Coronary artery (tissue), 2 donors: ENCODE data around the gene NFATC2.

ENCODE experiments used
- DNase-seq: peaks from one replicate; pipeline ENCODE4 v3.0.0-alpha.2; 2017; ENCODE audit warnings: low spot score
- H3K27ac ChIP-seq, 2 donors: fragments of 200-600 bp; sonication (generic); one replicate each; pipeline ENCODE4 v1.5.1; 2016 to 2019
- H3K4me3 ChIP-seq: fragments of 200-600 bp; sonication (generic); 2 replicates; pipeline ENCODE4 v1.5.1; 2016; ENCODE audit warnings: mild to moderate bottlenecking, moderate library complexity
- TF ChIP-seq, protein P1 (sequence below): fragments of 200-600 bp; sonication (generic); IDR thresholded peaks from one replicate; pipeline ENCODE4 v1.5.1; 2019; ENCODE audit warnings: antibody characterized with exemption

The NFATC2 gene

DNA sequence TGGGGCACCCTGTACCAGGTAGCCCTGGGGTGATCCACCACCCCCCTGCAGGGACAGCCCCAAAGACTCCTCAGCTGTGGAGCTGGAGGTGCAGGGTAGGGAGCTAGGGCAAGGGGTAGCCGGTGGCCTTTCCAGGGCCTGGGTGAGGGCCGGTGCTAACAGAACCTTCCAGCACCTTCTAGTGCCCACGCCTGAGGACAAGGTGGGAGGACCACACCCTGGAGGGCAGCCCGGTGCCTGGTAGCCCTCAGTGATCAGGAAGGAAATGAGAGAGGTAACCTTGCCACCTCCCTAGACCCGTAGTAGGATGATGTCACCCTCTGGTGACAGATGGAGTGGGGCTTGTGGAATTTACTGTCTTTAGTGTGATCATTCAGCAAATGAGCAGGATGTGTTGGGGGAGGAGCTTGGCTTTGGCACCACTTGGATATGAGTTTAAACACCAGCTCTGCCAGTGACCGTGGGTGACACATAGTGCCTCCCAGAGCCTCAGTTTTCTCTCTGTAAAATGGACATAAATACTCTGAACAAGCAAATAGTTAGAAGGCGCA, 187.7 kb downstream of the NFATC2 start:
- DNase-seq, result no peak
- H3K4me3 ChIP-seq, result no peak overlapping the region
- TF ChIP-seq, protein P1, sequence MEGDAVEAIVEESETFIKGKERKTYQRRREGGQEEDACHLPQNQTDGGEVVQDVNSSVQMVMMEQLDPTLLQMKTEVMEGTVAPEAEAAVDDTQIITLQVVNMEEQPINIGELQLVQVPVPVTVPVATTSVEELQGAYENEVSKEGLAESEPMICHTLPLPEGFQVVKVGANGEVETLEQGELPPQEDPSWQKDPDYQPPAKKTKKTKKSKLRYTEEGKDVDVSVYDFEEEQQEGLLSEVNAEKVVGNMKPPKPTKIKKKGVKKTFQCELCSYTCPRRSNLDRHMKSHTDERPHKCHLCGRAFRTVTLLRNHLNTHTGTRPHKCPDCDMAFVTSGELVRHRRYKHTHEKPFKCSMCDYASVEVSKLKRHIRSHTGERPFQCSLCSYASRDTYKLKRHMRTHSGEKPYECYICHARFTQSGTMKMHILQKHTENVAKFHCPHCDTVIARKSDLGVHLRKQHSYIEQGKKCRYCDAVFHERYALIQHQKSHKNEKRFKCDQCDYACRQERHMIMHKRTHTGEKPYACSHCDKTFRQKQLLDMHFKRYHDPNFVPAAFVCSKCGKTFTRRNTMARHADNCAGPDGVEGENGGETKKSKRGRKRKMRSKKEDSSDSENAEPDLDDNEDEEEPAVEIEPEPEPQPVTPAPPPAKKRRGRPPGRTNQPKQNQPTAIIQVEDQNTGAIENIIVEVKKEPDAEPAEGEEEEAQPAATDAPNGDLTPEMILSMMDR, result no peak
- peak overlapping the region; percentile 20 to 62 for H3K27ac ChIP-seq

DNA sequence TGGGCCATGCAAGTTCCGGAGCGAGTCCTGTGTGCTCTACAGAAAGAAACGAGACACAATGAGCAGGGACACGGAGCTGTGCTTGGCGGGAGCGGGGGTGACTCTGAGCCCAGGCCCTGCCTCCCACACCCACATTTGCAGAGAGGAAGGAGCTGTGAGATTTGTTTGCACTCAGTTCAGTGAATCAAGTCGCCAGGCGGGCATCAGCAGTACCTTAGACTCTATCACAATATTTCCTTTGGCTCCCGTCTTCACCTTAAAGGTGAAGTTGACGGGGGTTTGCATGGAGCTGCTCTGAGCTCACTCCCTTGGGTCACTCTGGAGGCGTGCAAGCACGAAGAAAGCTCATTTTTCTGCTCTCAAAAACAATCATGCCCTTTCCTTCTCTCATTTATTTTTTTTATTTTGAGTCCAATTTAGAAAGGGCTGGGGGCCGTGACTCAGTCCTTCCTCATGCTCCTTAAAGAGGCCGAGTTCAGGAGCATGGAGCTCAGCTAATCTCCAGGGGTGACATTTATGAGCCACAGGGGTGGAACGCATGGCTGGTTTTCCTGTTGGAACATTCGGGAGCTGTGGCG, 188.2 kb downstream of the NFATC2 start:
- DNase-seq, result no peak
- peak overlapping the region in 1 of 2 donors; percentile 62 for H3K27ac ChIP-seq
- TF ChIP-seq, protein P1, result no peak
- no peak overlapping the region for H3K4me3 ChIP-seq

DNA sequence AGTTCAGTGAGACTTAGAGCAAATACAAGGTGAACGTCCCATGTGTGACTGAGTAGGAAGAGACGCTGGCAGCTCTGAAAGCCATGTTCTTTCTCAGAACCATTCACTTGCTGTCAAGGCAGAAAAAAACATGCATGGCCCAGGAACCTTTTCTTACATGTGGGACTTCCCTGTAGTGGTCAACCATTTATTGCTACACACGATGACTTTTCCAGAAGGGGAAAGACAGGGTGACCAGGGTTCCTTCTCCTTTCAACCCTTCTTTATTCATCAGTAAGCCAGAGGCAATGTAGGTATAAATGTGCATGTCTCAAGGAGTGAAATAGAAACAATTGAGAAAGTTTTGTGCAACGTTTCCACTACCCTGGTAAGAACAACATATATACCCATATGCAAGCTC, 189.0 kb downstream of the NFATC2 start:
- no peak overlapping the region for H3K27ac ChIP-seq
- DNase-seq, result no peak
- TF ChIP-seq, protein P1, result no peak
- no peak overlapping the region for H3K4me3 ChIP-seq

DNA sequence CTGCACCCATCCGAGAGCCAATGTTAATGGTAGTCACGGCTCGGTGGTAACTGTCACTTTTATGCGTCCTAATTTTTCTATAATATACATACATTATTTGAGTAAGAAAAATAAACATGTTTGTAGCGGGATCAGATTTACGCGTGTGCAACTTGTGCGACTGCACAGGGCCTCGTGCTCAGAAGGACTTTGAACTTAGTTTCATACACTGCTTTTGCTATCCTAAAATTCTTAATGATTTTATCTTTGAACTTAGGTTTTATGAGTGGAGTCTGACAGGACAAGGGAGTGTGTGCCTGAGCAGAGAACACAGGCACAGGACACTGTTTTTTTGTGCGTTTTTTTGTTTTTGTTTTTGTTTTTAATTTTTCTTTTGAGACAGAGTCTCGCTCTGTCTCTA, 189.7 kb downstream of the NFATC2 start:
- Histone ChIP-seq H3K4me3 (no peak overlapping the region), H3K27ac (no peak overlapping the region)
- TF ChIP-seq, protein P1, result no peak
- no peak for DNase-seq

DNA sequence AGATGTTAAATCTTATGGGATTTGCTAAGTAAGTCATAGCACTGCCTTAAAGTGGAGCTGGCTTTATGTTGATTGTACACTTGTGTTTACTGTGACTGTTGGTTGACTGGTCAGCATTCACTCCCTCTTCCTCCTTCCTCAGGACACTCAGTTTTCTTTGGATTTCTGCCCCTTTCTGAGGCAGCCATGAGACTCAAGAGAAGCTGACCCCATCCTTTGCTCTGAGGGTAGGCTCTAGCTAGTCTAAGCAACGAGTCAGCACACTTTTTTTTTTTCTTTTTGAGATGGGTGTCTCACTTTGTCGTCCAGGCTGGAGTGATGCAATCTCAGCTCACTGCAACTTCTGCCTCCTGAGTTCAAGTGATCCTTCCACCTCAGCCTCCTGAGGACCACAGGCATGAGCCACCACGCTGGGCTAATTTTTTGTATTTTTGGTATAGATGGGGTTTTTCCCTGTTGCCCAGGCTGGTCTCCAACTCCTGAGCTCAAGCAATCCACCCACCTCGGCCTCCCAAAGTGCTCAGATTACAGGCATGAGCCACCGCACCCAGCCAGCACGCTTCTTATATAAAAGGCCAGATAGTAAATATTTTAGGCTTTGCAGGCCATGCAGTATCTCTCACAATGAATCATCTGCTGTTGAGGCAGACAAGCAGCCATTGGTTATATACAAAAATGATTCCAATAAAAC, 191.4 kb downstream of the NFATC2 start:
- DNase-seq, result no peak
- no peak overlapping the region for H3K27ac ChIP-seq
- H3K4me3 ChIP-seq, result no peak overlapping the region
- TF ChIP-seq, protein P1, result no peak

DNA sequence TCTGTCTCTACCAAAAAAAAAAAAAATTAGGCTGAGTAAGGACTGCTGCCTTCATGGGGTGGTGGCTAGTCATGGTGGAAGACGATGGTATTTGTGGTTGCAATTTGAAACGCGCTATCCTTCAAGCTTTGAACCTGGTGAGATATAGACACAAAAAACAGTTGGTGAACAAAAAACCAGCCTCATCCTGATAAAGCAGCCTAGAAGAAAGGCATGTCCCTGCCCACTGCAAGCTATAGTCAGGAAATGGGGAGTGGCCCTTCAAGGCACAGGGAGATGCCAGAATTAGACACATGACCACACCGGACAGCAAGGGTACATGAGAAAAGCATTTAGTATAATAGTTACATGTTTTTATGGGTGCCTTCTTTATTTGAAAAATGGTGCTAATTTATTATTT, 193.6 kb downstream of the NFATC2 start:
- Histone ChIP-seq H3K27ac (no peak overlapping the region), H3K4me3 (no peak overlapping the region)
- TF ChIP-seq, protein P1, result no peak
- DNase-seq, result no peak

DNA sequence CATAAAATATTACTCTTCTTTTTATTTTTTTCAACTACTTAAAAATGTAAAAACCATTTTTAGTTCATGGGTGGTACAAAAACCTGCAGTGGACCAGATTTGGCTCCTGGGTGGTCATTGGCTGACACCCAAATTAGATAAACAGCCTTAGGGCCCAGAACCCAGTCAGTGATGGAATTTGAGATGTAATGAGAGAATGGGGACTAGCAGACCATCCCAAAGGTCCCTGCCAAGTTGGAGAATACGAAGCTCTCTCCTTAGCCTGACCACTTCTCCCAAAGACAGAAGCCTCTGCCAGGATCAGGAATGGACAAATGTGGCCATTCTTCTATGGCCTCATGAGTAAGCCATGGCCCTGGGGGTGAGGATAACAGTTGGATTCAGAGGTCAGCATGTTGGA, 194.7 kb downstream of the NFATC2 start:
- TF ChIP-seq, protein P1, result no peak
- no peak for DNase-seq
- no peak overlapping the region for H3K4me3 ChIP-seq
- H3K27ac ChIP-seq, result no peak overlapping the region
